Measurements from ENCODE around the gene GCN1.

- no peak for TF ChIP-seq POLR2AphosphoS5 (IDR thresholded peaks at IDR 0.05; ENCODE audit: borderline replicate concordance, low read depth, low read length)
- TF ChIP-seq EZH2 (IDR thresholded peaks at IDR 0.05), result no peak
- no peak for TF ChIP-seq FOXP2 (optimal IDR thresholded peaks at IDR 0.05; ENCODE audit: control extremely low read depth, extremely low read length, insufficient read depth)
Measured at GRCh38 chr12:120098756-120099470, 95.6 kb downstream of the GCN1 start.

Measured in SK-N-MC (cell line).